Gastroesophageal sphincter (tissue), 2 donors: ENCODE results near the gene DHCR7.

Experiments used
- EP300 ChIP-seq: sonication (generic); formaldehyde crosslinking; IDR thresholded peaks from one replicate; pipeline ENCODE4 v1.6.1; 2017; ENCODE audit warnings: antibody characterized with exemption, mild to moderate bottlenecking
- POLR2A ChIP-seq, 2 donors: fragments of 450-650 bp; IDR thresholded peaks; one replicate each; pipeline ENCODE4 v1.6.1; 2017; ENCODE audit warnings: antibody characterized with exemption in 2 of 2, mild to moderate bottlenecking in 2 of 2, moderate library complexity in 1 of 2

GRCh38 chr11:71433648-71434450, 14.3 kb downstream of the DHCR7 start:
- TF ChIP-seq EP300 = no peak
- TF ChIP-seq POLR2A (IDR thresholded peaks at IDR 0.05) = no peak
